Measurements from ENCODE around the gene PROX1.

The PROX1 gene

GRCh38 chr1:213942061-213942460, 45.7 kb upstream of the PROX1 start:
- no peaks in the 10 kb centered on the region for H3K36me3 ChIP-seq (ENCODE audit: insufficient read depth)

GRCh38 chr1:213947200-213947801, 40.5 kb upstream of the PROX1 start:
- no peaks in the 10 kb centered on the region for H3K36me3 ChIP-seq (ENCODE audit: insufficient read depth)
- H3K79me2 ChIP-seq (ENCODE audit: insufficient read depth, low read depth), result no peaks in the 10 kb centered on the region
- no peaks in the 10 kb centered on the region for H3K4me1 ChIP-seq (ENCODE audit: low read depth, poor library complexity, severe bottlenecking)
- H3K4me3 ChIP-seq (IDR thresholded peaks at IDR 0.05; ENCODE audit: insufficient read depth, low read depth, low read length), result no peak overlapping the region
- H4K20me1 ChIP-seq (ENCODE audit: insufficient read depth), result no peaks in the 10 kb centered on the region
- H3K9ac ChIP-seq, result no peak overlapping the region
- H2AFZ ChIP-seq (ENCODE audit: low read depth), result no peak overlapping the region
- no peaks in the 10 kb centered on the region for H3K27me3 ChIP-seq (ENCODE audit: insufficient read depth, low read depth)
- no peak overlapping the region for H3K4me2 ChIP-seq
- no peak for TF ChIP-seq CTCF (conservative IDR thresholded peaks at IDR 0.05; ENCODE audit: low read depth, low read length)
- H3K27ac ChIP-seq, result no peak overlapping the region

More at GRCh38 chr1:213942061-213942460, 45.7 kb upstream of the PROX1 start:
- Histone ChIP-seq H3K9ac (no peak overlapping the region), H3K4me2 (no peak overlapping the region), H3K4me1 (ENCODE audit: low read depth, poor library complexity, severe bottlenecking) (no peaks in the 10 kb centered on the region), H3K27me3 (ENCODE audit: insufficient read depth, low read depth) (no peaks in the 10 kb centered on the region), H3K79me2 (ENCODE audit: insufficient read depth, low read depth) (no peaks in the 10 kb centered on the region), H2AFZ (ENCODE audit: low read depth) (no peak overlapping the region), H3K4me3 (IDR thresholded peaks at IDR 0.05; ENCODE audit: insufficient read depth, low read depth, low read length) (no peak overlapping the region), H4K20me1 (ENCODE audit: insufficient read depth) (no peaks in the 10 kb centered on the region), H3K27ac (no peak overlapping the region)
- TF ChIP-seq CTCF (conservative IDR thresholded peaks at IDR 0.05; ENCODE audit: low read depth, low read length), result no peak

GRCh38 chr1:213951876-213952275, 35.9 kb upstream of the PROX1 start:
- H3K4me2 ChIP-seq, result no peak overlapping the region
- H3K36me3 ChIP-seq (ENCODE audit: insufficient read depth), result no peaks in the 10 kb centered on the region
- no peaks in the 10 kb centered on the region for H3K79me2 ChIP-seq (ENCODE audit: insufficient read depth, low read depth)
- no peak overlapping the region for H2AFZ ChIP-seq (ENCODE audit: low read depth)
- H4K20me1 ChIP-seq (ENCODE audit: insufficient read depth), result no peaks in the 10 kb centered on the region
- no peaks in the 10 kb centered on the region for H3K27me3 ChIP-seq (ENCODE audit: insufficient read depth, low read depth)
- no peak overlapping the region for H3K27ac ChIP-seq
- H3K4me1 ChIP-seq (ENCODE audit: low read depth, poor library complexity, severe bottlenecking), result no peaks in the 10 kb centered on the region
- no peak overlapping the region for H3K9ac ChIP-seq
- TF ChIP-seq CTCF (conservative IDR thresholded peaks at IDR 0.05; ENCODE audit: low read depth, low read length), result no peak
- no peak overlapping the region for H3K4me3 ChIP-seq (IDR thresholded peaks at IDR 0.05; ENCODE audit: insufficient read depth, low read depth, low read length)

GRCh38 chr1:213953806-213954205, 34.0 kb upstream of the PROX1 start:
- TF ChIP-seq CTCF (conservative IDR thresholded peaks at IDR 0.05; ENCODE audit: low read depth, low read length), result no peak
- no peaks in the 10 kb centered on the region for H3K27me3 ChIP-seq (ENCODE audit: insufficient read depth, low read depth)

More at GRCh38 chr1:213953806-213954205, 34.0 kb upstream of the PROX1 start:
- Histone ChIP-seq H3K27ac (no peak overlapping the region), H3K36me3 (ENCODE audit: insufficient read depth) (no peaks in the 10 kb centered on the region), H2AFZ (ENCODE audit: low read depth) (no peak overlapping the region), H4K20me1 (ENCODE audit: insufficient read depth) (no peaks in the 10 kb centered on the region), H3K4me3 (IDR thresholded peaks at IDR 0.05; ENCODE audit: insufficient read depth, low read depth, low read length) (no peak overlapping the region), H3K79me2 (ENCODE audit: insufficient read depth, low read depth) (no peaks in the 10 kb centered on the region), H3K9ac (no peak overlapping the region), H3K4me2 (no peak overlapping the region), H3K4me1 (ENCODE audit: low read depth, poor library complexity, severe bottlenecking) (no peaks in the 10 kb centered on the region)
